Activated naive CD8-positive, alpha-beta T cell treated with anti-CD3 and anti-CD28 coated beads for 36 hours (primary cell): Measurements from ENCODE around the gene TJP3. TPM values are rescaled to one million over a fixed set of nuclear protein-coding genes. Genes with fewer than 3 reads are reported as not detected.
"Not testable (repeated sequence)": the region's sequence is repeated elsewhere in the genome, so short reads cannot be mapped to it uniquely, and the experiment has no call there.

Source experiments
- DNase-seq: peaks from one replicate; pipeline ENCODE4 v3.0.0; 2021
- H3K27ac Mint-ChIP-seq: one replicate; pipeline ENCODE4 v1.8.0; 2022; ENCODE audit warnings: mild to moderate bottlenecking, moderate library complexity, mixed read lengths
- H3K27me3 Mint-ChIP-seq: one replicate; pipeline ENCODE4 v1.8.0; 2022; ENCODE audit warnings: mild to moderate bottlenecking, mixed read lengths
- H3K36me3 Mint-ChIP-seq: one replicate; pipeline ENCODE4 v1.8.0; 2021; ENCODE audit warnings: mild to moderate bottlenecking, mixed read lengths
- H3K4me1 Mint-ChIP-seq: one replicate; pipeline ENCODE4 v1.8.0; 2021; ENCODE audit warnings: mixed read lengths
- H3K4me3 Mint-ChIP-seq: one replicate; pipeline ENCODE4 v1.8.0; 2022; ENCODE audit warnings: mild to moderate bottlenecking, moderate library complexity, mixed read lengths
- H3K9me3 Mint-ChIP-seq: one replicate; pipeline ENCODE4 v1.8.0; 2022; ENCODE audit warnings: mixed read lengths
- total RNA-seq, 2 experiments: library from RNA; stranded (reverse); gene quantifications; one replicate each; pipeline ENCODE4 v1.2.3, GENCODE V29; 2021

Gene TJP3
- total RNA-seq, 2 experiments from 2014 or later: 0.24 to 0.39 TPM

DNA sequence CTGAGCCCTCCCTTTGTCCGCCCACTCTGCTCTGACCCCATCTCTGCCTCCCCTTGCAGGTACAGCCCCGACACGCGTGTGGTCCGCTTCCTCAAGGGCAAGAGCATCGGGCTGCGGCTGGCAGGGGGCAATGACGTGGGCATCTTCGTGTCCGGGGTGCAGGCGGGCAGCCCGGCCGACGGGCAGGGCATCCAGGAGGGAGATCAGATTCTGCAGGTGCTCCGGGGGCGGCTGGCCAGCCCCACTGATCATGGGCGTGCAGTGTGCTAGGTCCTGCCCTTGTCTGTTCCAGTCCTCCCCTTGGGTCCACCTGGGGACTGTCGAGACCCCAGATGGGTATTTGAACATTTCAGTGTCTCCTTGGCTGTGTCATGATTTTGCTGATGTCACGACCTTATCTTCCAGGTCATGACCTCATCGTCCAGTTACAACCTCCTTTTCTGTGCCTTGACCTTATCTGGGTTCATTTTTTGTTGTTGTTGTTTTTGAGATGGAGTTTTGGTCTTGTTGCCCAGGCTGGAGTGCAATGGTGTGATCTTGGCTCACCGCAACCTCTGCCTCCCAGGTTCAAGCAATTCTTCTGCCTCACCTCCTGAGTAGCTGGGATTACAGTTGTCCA lies 28.0 kb downstream of the TJP3 start:
- H3K9me3 Mint-ChIP-seq: no peaks in the 10 kb centered on the region
- DNase-seq: no peak
- H3K27ac Mint-ChIP-seq: no peak overlapping the region
- no peak overlapping the region for H3K4me3 Mint-ChIP-seq
- H3K36me3 Mint-ChIP-seq: no peaks in the 10 kb centered on the region
- H3K27me3 Mint-ChIP-seq: no peaks in the 10 kb centered on the region
- H3K4me1 Mint-ChIP-seq: peaks cover 5% of the 10 kb centered on the region

DNA sequence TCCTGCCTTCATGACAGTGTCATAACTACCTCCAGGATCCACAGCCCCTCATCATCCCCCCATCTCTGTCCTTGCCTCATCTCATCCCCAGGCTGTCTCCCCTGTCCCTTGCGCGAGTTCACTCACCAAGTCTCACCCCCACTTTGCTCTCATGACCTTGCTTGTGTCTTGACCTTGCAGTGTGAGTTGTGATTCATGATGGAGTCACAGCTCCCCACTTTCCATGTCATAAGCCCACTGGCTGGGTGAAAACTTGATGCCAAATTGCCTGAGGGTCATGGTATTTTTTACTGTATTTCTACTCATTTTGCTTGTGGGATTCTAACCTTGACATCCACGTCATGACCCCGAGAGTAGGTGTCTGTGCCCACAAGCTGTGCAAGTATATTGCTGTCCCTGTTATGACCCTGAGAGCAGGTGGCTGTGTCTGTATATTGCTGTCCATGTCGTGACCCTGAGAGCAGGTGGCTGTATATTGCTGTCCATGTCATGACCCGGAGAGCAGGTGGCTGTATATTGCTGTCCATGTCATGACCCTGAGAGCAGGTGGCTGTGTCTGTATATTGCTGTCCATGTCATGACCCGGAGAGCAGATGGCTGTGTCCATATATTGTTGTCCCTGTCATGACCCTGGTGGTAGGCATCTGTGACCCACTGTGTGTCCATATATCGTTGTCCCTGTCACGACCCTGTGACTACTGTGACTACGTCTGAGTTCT lies 29.5 kb downstream of the TJP3 start:
- no peaks in the 10 kb centered on the region for H3K27me3 Mint-ChIP-seq
- no peaks in the 10 kb centered on the region for H3K9me3 Mint-ChIP-seq
- H3K4me3 Mint-ChIP-seq: no peak overlapping the region

DNA sequence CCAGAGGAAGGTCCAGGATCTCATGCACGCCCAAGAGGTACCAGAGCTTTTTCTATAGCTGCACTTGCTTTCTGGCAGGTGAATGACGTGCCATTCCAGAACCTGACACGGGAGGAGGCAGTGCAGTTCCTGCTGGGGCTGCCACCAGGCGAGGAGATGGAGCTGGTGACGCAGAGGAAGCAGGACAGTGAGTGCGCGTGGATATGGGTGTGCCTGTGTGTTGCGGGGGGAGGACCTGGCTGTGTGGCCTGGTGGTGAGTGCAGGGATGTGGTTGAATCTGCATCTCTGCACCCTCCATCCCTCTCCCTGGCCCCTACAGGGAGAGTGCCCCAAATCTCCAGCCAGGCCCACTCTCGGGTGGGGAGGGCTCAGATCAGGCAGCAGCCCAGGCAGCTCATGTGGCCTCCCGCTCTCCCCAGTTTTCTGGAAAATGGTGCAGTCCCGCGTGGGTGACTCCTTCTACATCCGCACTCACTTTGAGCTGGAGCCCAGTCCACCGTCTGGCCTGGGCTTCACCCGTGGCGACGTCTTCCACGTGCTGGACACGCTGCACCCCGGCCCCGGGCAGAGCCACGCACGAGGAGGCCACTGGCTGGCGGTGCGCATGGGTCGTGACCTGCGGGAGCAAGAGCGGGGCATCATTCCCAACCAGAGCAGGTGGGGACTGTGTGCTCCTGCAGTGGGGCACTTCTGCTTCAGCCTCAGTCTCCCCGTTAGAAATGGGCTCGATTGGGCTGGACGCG lies 30.5 kb downstream of the TJP3 start:
- peaks cover 5% of the 10 kb centered on the region for H3K4me1 Mint-ChIP-seq
- H3K9me3 Mint-ChIP-seq: no peaks in the 10 kb centered on the region
- H3K4me3 Mint-ChIP-seq: no peak overlapping the region
- no peak overlapping the region for H3K27ac Mint-ChIP-seq
- no peak for DNase-seq
- no peaks in the 10 kb centered on the region for H3K36me3 Mint-ChIP-seq
- no peaks in the 10 kb centered on the region for H3K27me3 Mint-ChIP-seq

More for the DNA sequence above, 29.5 kb downstream of the TJP3 start:
- DNase-seq: no peak
- H3K27ac Mint-ChIP-seq: no peak overlapping the region
- H3K36me3 Mint-ChIP-seq: no peaks in the 10 kb centered on the region
- H3K4me1 Mint-ChIP-seq: peaks cover 5% of the 10 kb centered on the region

DNA sequence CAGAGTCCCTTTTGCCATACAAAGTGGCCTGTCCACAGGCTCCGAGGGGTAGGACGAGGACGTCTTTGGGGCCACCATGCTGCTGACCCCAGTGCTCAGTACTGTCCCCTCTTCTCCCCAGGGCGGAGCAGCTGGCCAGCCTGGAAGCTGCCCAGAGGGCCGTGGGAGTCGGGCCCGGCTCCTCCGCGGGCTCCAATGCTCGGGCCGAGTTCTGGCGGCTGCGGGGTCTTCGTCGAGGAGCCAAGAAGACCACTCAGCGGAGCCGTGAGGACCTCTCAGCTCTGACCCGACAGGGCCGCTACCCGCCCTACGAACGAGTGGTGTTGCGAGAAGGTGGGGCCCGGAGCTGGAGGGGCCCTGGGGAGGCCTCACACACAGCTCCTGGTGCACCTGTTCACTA lies 32.2 kb downstream of the TJP3 start:
- DNase-seq: no peak
- no peak overlapping the region for H3K27ac Mint-ChIP-seq
- no peaks in the 10 kb centered on the region for H3K9me3 Mint-ChIP-seq
- H3K27me3 Mint-ChIP-seq: no peaks in the 10 kb centered on the region
- H3K36me3 Mint-ChIP-seq: no peaks in the 10 kb centered on the region
- peaks cover 5% of the 10 kb centered on the region for H3K4me1 Mint-ChIP-seq
- H3K4me3 Mint-ChIP-seq: no peak overlapping the region

DNA sequence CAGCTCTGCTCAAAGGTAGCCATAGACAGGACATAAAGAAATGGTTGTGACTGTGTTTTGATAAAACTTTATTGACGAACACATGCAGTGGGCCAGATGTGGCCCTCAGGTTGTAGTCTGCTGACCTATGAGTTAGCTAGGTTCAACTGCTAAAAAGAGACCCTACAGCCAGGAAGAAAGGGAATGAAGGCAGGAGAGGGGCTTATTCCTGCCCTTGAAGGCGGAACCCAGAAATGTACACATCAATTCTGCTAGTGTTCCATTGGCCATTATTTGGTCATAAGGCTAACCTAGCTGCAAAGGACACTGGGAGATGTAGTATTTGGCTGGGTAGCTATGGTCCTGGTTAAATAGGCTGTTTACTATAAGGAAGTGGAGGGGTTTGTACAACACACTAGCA lies 35.3 kb downstream of the TJP3 start:
- H3K9me3 Mint-ChIP-seq: no peaks in the 10 kb centered on the region
- H3K27me3 Mint-ChIP-seq: no peaks in the 10 kb centered on the region
- no peaks in the 10 kb centered on the region for H3K36me3 Mint-ChIP-seq
- no peak for DNase-seq
- no peak overlapping the region for H3K27ac Mint-ChIP-seq
- H3K4me3 Mint-ChIP-seq: no peak overlapping the region
- H3K4me1 Mint-ChIP-seq: peaks cover 5% of the 10 kb centered on the region

DNA sequence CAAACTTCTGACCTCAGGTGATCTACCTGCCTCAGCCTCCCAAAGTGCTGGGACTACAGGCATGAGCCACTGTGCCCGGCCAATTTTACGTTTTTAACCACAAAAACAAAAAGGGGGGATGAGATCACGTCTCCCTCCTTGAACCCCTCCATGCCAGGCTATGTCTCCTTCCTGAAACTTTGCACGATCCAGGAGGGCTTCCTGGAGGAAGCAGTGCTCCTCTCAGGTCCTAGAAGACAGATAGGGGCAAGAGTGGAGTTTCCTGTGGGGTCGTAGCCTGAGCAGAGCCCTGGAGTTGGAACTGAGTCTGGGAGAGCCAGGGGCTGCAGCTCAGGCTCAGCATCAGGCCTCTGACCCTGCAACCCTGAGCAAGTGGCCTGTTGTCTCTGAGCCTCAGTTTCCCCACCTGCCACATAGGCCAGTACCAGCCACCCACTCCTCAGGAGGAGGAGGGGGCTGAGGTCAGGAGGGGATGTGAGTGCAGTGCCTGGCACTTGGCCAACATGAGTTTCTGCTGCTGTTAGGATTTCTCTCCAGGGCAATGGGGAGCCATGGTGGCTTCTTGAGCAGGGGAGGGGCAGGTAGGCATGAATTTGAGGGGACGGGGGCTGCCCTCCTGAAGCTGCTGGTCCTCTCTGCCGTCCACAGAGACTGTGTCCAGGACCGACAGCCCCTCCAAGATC lies 37.3 kb downstream of the TJP3 start:
- peaks cover 7% of the 10 kb centered on the region for H3K36me3 Mint-ChIP-seq
- H3K27me3 Mint-ChIP-seq: no peaks in the 10 kb centered on the region
- no peak overlapping the region for H3K27ac Mint-ChIP-seq
- H3K4me3 Mint-ChIP-seq: no peak overlapping the region
- DNase-seq: no peak
- no peaks in the 10 kb centered on the region for H3K9me3 Mint-ChIP-seq
- H3K4me1 Mint-ChIP-seq: no peaks in the 10 kb centered on the region

DNA sequence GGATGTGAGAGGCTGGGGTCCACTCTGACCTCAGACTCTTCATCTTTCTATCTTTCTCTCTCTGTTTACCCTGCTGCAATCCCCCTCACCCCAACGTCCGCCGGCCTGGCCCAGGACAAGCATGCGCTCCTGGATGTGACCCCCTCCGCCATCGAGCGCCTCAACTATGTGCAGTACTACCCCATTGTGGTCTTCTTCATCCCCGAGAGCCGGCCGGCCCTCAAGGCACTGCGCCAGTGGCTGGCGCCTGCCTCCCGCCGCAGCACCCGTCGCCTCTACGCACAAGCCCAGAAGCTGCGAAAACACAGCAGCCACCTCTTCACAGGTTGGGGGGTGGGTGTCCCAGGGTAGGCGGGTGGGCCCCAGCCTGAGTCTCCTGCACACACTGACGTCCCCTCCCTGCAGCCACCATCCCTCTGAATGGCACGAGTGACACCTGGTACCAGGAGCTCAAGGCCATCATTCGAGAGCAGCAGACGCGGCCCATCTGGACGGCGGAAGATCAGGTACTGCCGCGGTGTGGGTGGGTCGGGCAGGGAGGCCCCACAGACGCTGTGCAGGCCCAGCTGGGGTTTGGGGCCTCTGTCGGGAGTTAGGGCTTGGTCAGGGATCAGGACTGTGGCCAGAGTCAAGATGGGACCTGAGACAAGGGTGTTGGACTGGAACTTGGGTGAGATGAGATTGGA lies 38.3 kb downstream of the TJP3 start:
- H3K4me1 Mint-ChIP-seq: no peaks in the 10 kb centered on the region
- no peak overlapping the region for H3K4me3 Mint-ChIP-seq
- no peaks in the 10 kb centered on the region for H3K27me3 Mint-ChIP-seq
- no peak for DNase-seq
- no peaks in the 10 kb centered on the region for H3K9me3 Mint-ChIP-seq
- H3K36me3 Mint-ChIP-seq: peaks cover 12% of the 10 kb centered on the region
- H3K27ac Mint-ChIP-seq: no peak overlapping the region

DNA sequence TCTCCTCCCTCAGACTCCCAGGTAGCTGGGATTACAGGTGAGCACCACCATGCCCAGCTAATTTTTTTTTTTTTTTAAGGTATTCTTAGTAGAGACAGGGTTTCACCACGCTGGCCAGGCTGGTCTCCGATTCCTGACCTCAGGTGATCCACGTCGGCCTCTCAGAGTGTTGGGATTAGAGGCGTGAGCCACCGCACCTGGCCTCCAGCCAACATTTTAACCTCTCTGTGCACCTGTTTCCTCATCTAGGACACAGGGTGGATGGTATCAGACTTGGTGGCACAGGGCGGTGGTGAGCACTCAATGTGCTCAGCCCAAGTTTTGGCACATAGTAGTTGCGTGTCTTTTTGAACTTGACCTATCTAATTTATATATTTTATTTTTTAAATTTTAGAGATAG lies 40.8 kb downstream of the TJP3 start:
- no peak overlapping the region for H3K27ac Mint-ChIP-seq
- H3K9me3 Mint-ChIP-seq: no peaks in the 10 kb centered on the region
- H3K27me3 Mint-ChIP-seq: no peaks in the 10 kb centered on the region
- DNase-seq: no peak
- peaks cover 17% of the 10 kb centered on the region for H3K36me3 Mint-ChIP-seq
- H3K4me1 Mint-ChIP-seq: no peaks in the 10 kb centered on the region
- no peak overlapping the region for H3K4me3 Mint-ChIP-seq

DNA sequence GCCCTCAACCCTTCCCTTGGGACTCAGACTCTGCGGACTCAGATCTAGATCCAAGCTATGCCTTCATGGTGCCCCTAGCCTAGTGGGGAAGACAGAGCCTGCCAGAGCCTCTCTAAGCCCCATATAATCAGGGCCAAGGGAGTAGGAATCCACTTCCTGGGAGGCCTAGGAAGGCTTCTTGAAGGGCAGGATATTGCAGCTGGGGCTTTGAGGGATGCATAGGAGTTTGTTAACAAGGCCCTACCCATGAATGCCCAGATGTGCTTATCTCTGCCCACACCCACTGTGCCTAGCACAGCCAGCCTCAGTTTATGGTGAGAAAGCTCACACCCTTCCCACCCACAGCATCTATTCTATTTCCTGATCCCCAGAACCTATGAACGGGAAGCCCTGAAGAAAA lies 42.0 kb downstream of the TJP3 start:
- Mint-ChIP-seq H3K27me3 (no peaks in the 10 kb centered on the region), H3K4me3 (no peak overlapping the region), H3K36me3 (peaks cover 17% of the 10 kb centered on the region), H3K4me1 (no peaks in the 10 kb centered on the region), H3K9me3 (no peaks in the 10 kb centered on the region), H3K27ac (no peak overlapping the region)
- DNase-seq: no peak

DNA sequence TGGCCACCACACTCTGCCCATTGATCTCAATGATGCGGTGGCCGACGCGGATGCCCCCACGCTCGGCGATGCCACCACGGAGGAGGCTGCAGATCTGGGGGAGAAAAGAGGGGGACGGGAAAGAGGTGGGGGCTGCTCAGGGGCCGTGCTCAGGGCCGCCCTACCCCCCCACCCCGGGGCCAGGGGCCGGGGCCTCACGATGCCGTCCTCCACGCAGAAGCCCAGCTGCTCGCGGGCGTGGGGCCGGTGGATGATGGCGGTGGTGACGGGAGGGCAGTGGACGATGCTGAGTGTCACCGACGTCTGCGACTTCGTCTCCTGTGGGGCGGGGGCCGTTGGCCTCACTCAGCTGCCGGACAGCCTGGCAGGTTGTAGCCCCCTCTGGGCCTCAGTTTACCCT lies 43.1 kb downstream of the TJP3 start:
- Mint-ChIP-seq H3K4me1 (no peaks in the 10 kb centered on the region), H3K27ac (no peak overlapping the region)

DNA sequence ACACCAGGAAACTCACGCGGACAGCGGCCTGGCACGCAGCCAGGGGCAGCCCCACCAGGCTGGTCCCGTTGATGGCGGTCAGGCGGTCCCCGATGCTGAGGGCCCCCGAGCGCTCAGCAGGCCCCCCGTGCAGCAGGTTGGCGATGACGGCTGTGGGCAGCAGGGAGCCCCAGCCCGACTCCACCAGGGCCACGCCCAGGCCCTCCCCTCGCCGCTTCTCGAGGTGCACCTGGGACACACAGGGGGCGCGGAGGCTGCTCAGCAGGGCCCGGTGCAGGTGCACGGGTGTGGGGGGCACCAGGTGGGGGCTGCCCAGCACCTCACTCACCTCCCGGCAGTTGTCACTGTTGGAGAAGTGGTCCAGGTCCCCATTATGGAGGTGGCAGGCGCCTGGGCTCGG lies 44.3 kb downstream of the TJP3 start:
- H3K9me3 Mint-ChIP-seq: no peaks in the 10 kb centered on the region
- H3K36me3 Mint-ChIP-seq: peaks cover 17% of the 10 kb centered on the region
- no peak for DNase-seq
- H3K4me1 Mint-ChIP-seq: peaks cover 4% of the 10 kb centered on the region
- H3K27me3 Mint-ChIP-seq: no peaks in the 10 kb centered on the region
- H3K27ac Mint-ChIP-seq: no peak overlapping the region
- no peak overlapping the region for H3K4me3 Mint-ChIP-seq

More for the DNA sequence above, 43.1 kb downstream of the TJP3 start:
- H3K27me3 Mint-ChIP-seq: no peaks in the 10 kb centered on the region
- peaks cover 17% of the 10 kb centered on the region for H3K36me3 Mint-ChIP-seq
- no peaks in the 10 kb centered on the region for H3K9me3 Mint-ChIP-seq
- H3K4me3 Mint-ChIP-seq: no peak overlapping the region
- no peak for DNase-seq

DNA sequence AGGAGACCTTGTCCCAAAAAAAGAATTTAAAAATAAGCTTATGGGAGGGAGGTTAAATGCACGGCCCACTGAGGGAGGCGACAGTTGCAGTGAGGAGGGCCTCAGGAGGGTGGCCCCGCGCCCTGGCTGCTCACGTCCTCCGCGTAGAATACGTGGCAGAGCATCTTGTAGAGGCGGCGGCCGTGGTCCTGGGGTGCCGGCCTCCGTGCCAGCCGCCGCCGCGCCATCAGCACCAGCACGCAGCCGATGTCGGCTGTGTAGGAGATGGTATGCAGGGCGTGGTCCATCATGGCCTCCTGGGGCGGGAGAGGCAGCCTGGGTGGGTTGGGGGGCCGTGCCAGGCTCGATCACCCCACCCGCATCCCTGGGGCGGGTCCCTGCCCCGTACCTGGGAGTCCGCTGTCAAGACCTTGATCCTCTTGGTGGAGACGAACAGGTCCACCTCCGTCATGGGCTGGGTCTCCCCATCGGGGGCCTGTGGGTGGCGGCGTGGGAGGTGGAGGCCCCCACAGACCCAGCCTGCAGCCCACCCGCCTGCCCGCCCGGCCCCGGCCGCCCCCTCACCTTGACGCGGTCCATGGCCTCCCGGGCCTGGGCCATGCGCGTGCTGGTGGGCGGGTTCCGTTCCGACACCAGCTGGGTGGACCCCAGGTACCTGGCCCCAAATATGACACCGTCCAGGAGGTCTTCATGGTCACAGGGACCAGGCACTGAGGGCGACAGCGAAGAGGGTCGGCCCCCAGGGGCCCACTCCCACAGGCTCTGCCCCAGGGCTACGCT lies 45.6 kb downstream of the TJP3 start:
- Mint-ChIP-seq H3K4me3 (no peak overlapping the region), H3K27ac (no peak overlapping the region), H3K9me3 (no peaks in the 10 kb centered on the region), H3K36me3 (peaks cover 17% of the 10 kb centered on the region), H3K4me1 (peaks cover 4% of the 10 kb centered on the region), H3K27me3 (no peaks in the 10 kb centered on the region)
- no peak for DNase-seq

DNA sequence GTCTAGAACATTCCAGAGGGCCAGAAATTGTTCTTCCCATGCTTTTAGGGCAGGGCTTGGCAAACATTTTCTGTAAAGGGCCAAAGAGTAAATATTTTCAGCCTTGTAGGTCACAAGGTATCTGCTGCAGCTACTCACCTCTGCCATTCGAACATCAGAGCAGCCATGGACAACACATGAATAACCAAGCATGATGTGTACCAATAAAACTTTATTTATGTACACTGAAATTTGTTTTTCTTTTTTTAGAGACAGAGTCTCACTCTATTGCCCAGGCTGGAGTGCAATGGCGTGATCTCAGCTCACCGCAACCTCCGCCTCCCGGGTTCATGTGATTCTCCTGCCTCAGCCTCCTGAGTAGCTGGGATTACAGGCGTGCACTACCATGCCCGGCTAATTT lies 49.5 kb downstream of the TJP3 start:
- H3K4me3 Mint-ChIP-seq, H3K36me3 Mint-ChIP-seq, DNase-seq, H3K27ac Mint-ChIP-seq, H3K27me3 Mint-ChIP-seq, H3K9me3 Mint-ChIP-seq: not testable (repeated sequence)
- H3K4me1 Mint-ChIP-seq: peaks cover 21% of the 10 kb centered on the region

DNA sequence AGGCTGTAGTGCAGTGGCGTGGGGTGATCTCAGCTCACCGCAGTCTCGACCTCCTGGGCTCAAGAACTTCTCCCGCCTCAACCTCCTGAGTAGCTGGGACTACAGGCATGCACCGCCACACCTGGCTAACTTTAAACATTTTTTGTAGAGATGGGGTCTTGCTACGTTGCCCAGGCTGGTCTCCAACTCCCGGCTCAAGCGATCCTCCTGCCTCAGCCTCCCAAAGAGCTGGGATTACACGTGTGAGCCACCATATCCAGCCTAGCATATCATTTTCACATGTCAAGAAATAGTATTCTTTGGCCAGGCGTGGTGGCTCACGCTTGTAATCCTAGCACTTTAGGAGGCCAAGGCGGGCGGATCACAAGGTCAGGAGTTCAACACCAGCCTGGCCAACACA lies 50.1 kb downstream of the TJP3 start:
- not testable (repeated sequence) for H3K27ac Mint-ChIP-seq
- peaks cover 13% of the 10 kb centered on the region for H3K36me3 Mint-ChIP-seq

More for the DNA sequence above, 50.1 kb downstream of the TJP3 start:
- H3K4me1 Mint-ChIP-seq: peaks cover 27% of the 10 kb centered on the region
- not testable (repeated sequence) for H3K9me3 Mint-ChIP-seq, H3K27me3 Mint-ChIP-seq, H3K4me3 Mint-ChIP-seq, DNase-seq
